Activated CD8-positive, alpha-beta T cell treated with anti-CD3 and anti-CD28 coated beads, Interleukin-2, amount 10 ng/mL, durations not matched to agents 7 days and 5 days (primary cell): ENCODE data around the gene NRF1. TPM values are rescaled to one million over a fixed set of nuclear protein-coding genes. Genes with fewer than 3 reads are reported as not detected.

Source experiments
- ATAC-seq: fragments of 150-1000 bp; cut with Tn5 transposase; one replicate; pipeline ENCODE4 v1.10.0; 2021; ENCODE audit warnings: moderate library complexity
- CTCF ChIA-PET: fragments of 350-600 bp; sonication (Branson Sonifier 250); formaldehyde crosslinking; loops from one replicate; lab custom pipeline; 2021; ENCODE audit warnings: antibody characterized with exemption; lab: Charles Lee
- POLR2A ChIA-PET: fragments of 350-600 bp; sonication (Branson Sonifier 250); formaldehyde crosslinking; loops from one replicate; lab custom pipeline; 2021; ENCODE audit warnings: antibody characterized with exemption; lab: Charles Lee
- DNase-seq: peaks from one replicate; pipeline ENCODE4 v3.0.0-alpha.2; 2020
- H3K27ac Mint-ChIP-seq: one replicate; pipeline ENCODE4 v1.8.0; 2021; ENCODE audit warnings: mild to moderate bottlenecking, mixed read lengths
- H3K27me3 Mint-ChIP-seq: one replicate; pipeline ENCODE4 v1.8.0; 2021; ENCODE audit warnings: low read depth, mixed read lengths
- H3K36me3 Mint-ChIP-seq: one replicate; pipeline ENCODE4 v1.8.0; 2021; ENCODE audit warnings: low read depth, mixed read lengths
- H3K4me1 Mint-ChIP-seq: one replicate; pipeline ENCODE4 v1.8.0; 2021; ENCODE audit warnings: low read depth, mixed read lengths
- H3K4me3 Mint-ChIP-seq: one replicate; pipeline ENCODE4 v1.8.0; 2021; ENCODE audit warnings: mild to moderate bottlenecking, mixed read lengths
- H3K9me3 Mint-ChIP-seq: one replicate; pipeline ENCODE4 v1.8.0; 2022; ENCODE audit warnings: mixed read lengths; ENCODE audit not compliant: insufficient read depth
- total RNA-seq, 2 experiments: library from RNA; stranded (reverse); gene quantifications; one replicate each; pipeline ENCODE4 v1.2.3, GENCODE V29; 2021

NRF1 gene
- total RNA-seq, 2 experiments from 2014 or later, result 28.1 to 30.0 TPM

DNA sequence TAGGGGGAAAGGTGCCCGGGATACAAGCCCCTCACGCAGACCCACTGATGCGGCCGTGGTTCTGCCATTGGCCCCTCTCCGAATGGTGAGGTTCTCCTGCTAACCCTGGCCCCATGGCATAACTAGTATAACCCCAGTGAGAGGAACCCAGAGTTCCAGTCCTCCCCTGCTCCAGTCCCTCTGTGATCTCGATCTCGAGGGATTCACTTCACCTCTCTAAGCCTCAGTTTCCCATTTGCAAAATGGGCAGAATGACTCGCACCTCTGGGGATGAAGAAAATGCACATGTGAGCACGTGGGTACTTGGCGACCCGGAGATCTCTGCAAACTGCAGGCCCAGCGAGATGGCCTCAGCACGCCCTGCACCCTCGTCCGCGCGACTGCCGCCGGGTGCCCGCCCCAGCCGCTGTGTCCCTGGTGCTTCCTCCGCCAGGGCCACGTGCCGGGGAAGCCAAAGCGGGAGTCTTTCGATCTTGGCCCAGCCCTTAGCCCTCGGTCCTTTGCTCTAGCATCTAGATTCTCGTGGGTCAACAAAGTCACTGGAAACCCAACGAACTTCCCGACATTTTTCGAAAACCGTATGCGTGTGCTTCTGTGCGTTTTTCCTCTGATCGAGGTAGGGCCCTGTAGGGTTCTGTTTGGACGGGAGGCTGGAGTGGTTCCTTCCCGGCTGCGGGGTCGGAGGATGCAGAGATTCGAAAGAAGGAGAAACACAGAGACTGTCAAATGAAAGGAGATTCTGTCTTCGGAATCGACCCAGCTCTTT is 171.5 kb downstream of the NRF1 start:
- Mint-ChIP-seq H3K4me1 (peaks cover 44% of the 10 kb centered on the region), H3K4me3 (peak overlapping the region; percentile 6), H3K27me3 (peaks cover 73% of the 10 kb centered on the region), H3K27ac (no peak overlapping the region), H3K36me3 (no peaks in the 10 kb centered on the region), H3K9me3 (no peaks in the 10 kb centered on the region)
- ChIA-PET CTCF (no interaction called here), POLR2A (no interaction called here)
- DNase-seq, result no peak
- no peak for ATAC-seq

DNA sequence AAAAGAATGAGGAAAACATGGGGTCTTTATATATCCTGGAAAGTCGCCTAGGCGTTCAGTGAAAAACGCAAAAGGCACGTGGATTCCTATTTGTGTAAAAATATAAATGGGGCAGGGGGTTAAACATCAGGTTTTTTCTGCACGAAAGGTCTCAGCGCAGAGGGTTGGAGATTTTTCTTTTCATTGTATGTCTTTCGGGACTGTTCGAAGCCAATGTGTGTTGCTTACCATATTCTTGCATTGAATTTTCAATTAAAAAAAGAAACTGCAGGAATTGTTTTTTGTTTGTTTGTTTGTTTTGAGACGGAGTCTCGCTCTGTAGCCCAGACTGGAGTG is 172.0 kb downstream of the NRF1 start:
- no peak overlapping the region for H3K4me3 Mint-ChIP-seq
- ChIA-PET CTCF (no interaction called here), POLR2A (no interaction called here)
- H3K27ac Mint-ChIP-seq, result no peak overlapping the region
- no peaks in the 10 kb centered on the region for H3K9me3 Mint-ChIP-seq
- peaks cover 67% of the 10 kb centered on the region for H3K27me3 Mint-ChIP-seq
- ATAC-seq, result no peak
- H3K36me3 Mint-ChIP-seq, result no peaks in the 10 kb centered on the region
- no peak for DNase-seq
- peaks cover 44% of the 10 kb centered on the region for H3K4me1 Mint-ChIP-seq

DNA sequence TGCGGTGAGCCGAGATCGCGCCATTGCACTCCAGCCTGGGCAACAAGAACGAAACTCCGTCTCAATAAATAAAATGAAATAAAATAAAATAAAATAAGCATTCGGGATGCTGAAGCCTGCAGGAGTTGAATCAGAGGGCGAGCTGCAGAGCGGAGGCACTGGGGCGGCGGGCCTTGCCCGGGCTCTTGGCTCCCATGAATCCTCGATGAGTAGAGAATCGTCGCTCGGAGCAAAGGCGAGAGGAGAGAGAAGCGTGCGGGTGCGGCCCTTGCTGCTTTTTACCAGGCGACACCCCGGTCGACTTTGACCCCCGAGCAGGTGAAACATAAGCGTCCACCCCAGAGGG is 172.9 kb downstream of the NRF1 start:
- no peaks in the 10 kb centered on the region for H3K36me3 Mint-ChIP-seq
- no peaks in the 10 kb centered on the region for H3K9me3 Mint-ChIP-seq
- peaks cover 40% of the 10 kb centered on the region for H3K4me1 Mint-ChIP-seq
- ChIA-PET POLR2A (no interaction called here), CTCF (no interaction called here)
- H3K27ac Mint-ChIP-seq, result no peak overlapping the region
- DNase-seq, result no peak
- no peak overlapping the region for H3K4me3 Mint-ChIP-seq
- ATAC-seq, result no peak
- peaks cover 64% of the 10 kb centered on the region for H3K27me3 Mint-ChIP-seq

DNA sequence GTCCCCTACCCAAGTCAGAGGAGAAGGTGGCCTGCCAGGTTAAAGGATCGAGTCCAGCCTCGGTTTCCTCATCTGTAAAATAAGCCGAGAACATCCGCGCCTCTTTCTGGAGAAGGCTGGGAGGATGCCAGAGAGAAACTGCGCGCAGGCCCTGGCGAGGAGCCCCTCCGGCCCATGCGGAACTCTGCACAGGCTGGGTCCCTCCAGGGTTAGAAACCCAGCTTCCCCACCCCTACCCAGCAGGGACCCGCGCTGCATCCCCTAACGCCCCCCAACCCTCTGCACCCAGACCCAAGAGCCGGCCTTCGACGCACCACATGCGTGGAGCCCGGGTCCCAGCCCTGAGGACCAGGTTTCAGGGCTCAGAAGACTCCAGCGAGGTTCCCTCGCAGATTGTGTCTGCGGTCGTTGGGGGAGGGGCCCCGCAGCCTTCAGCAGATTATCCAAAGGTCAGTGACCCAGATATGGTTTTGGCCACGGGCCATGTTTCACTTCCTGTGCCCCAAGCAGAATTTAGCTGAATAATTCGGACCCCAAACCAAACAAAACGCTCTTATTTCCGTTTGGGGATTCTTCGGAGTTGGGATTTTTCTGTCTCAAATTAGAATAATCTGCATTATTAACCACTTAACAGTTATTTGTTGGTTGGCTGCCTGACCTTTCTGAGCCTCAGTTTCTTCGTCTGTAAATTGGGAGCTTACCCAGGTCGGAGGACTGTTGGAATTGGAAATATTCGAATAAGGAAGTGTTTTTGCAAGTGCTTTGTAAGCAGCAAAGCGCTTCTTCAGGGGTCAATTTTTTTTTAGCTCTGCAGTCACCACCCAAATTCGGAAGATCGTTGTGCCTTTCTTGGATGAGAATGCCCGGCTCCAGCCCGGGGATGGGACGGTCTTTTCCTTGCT is 173.5 kb downstream of the NRF1 start:
- H3K4me3 Mint-ChIP-seq, result no peak overlapping the region
- ChIA-PET CTCF (interaction anchor here (2.0 kb wide), 1 partner anchor 40 kb away, joined by 4 read pairs; no protein-coding TSS in a partner anchor), POLR2A (interaction anchor here (0.6 kb wide), 1 partner anchor 161 kb away, joined by 3 read pairs; no protein-coding TSS in a partner anchor)
- H3K9me3 Mint-ChIP-seq, result no peaks in the 10 kb centered on the region
- no peaks in the 10 kb centered on the region for H3K36me3 Mint-ChIP-seq
- DNase-seq, result no peak
- peaks cover 40% of the 10 kb centered on the region for H3K4me1 Mint-ChIP-seq
- ATAC-seq, result no peak
- H3K27me3 Mint-ChIP-seq, result peaks cover 66% of the 10 kb centered on the region
- H3K27ac Mint-ChIP-seq, result no peak overlapping the region

DNA sequence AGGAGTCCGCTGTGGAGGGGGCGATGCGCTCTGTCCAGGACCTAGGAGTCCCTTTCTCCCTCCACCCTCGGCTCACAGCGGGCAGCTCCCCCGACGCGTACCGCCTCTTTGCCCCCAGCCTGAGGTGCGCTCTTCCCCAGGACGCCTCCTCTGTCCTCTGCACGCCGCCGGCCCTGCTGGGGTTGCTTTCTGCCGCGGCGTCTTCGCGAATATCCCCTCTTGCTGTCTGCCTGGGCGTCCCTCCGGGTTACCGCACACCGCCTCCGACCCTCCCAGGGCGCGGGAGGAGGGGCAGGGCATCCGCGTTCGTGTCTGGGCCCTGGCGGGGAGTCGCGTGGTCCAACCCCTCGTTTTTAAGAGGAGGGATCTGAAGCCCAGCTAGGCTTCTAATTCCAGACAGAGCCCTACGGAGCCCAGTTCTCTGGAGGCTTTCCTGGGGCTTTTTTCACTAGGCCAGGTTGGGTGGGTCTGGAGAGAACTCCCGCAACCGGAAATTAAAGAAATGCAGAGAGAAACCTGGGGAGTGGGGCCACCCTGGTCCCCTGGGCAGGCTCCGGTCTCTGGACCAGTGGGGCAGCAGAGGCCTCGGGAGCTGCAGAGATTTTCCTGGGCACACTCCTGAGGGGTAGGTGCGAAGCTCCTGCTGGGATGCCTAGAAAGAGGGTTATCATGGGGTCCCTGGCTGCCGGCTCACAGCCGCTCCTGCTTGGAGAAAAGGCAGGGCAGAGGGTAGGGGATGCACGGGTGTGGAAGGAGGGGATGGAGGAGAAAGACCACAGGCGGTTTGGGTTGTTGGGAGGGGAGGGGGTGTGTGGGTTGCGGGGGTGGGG is 174.4 kb downstream of the NRF1 start:
- POLR2A ChIA-PET, result no interaction called here
- no peak for DNase-seq
- no peaks in the 10 kb centered on the region for H3K36me3 Mint-ChIP-seq
- H3K27me3 Mint-ChIP-seq, result peaks cover 66% of the 10 kb centered on the region
- CTCF ChIA-PET, result interaction anchor here (2.0 kb wide), 1 partner anchor 39 kb away, joined by 4 read pairs; no protein-coding TSS in a partner anchor
- no peaks in the 10 kb centered on the region for H3K9me3 Mint-ChIP-seq
- no peak overlapping the region for H3K27ac Mint-ChIP-seq
- no peak for ATAC-seq
- peaks cover 39% of the 10 kb centered on the region for H3K4me1 Mint-ChIP-seq
- no peak overlapping the region for H3K4me3 Mint-ChIP-seq

DNA sequence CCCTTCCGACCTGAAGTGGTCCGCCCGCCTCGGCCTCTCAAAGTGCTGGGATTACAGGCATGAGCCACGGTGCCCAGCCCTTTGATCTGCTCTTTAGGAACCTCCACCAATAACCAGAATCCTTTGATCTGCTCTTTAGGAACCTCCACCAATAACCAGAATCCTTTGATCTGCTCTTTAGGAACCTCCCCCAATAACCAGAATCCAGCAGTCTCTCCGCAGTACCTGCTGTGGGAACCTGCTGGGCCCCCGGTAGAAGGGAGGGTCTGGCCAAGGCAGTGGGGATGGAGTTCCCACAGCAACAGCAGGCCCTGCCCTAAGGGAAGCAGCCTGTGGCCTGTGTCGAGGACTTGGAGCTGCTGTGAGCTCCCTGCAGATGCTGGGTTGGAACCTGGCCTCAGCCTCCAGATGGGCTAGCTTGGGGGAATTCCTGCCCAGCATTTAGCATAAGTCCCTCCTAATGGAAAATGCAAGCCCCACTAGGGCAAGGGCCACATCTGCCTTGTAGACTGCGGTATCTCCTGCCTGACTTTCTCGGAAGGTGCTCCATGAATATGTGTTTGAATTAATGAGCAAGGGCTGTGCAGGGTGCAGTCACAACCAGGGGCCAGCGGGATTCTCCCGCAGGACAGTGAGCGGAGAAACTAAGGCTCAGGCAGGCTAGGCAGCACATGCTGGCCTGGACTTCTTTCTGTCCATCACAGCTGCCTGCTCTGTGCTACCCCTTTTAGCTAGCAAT is 175.5 kb downstream of the NRF1 start:
- ChIA-PET CTCF (no interaction called here), POLR2A (no interaction called here)
- peaks cover 31% of the 10 kb centered on the region for H3K4me1 Mint-ChIP-seq
- H3K9me3 Mint-ChIP-seq, result no peaks in the 10 kb centered on the region
- ATAC-seq, result no peak
- H3K36me3 Mint-ChIP-seq, result no peaks in the 10 kb centered on the region
- no peak overlapping the region for H3K27ac Mint-ChIP-seq
- no peak for DNase-seq
- H3K4me3 Mint-ChIP-seq, result no peak overlapping the region
- H3K27me3 Mint-ChIP-seq, result peaks cover 65% of the 10 kb centered on the region

DNA sequence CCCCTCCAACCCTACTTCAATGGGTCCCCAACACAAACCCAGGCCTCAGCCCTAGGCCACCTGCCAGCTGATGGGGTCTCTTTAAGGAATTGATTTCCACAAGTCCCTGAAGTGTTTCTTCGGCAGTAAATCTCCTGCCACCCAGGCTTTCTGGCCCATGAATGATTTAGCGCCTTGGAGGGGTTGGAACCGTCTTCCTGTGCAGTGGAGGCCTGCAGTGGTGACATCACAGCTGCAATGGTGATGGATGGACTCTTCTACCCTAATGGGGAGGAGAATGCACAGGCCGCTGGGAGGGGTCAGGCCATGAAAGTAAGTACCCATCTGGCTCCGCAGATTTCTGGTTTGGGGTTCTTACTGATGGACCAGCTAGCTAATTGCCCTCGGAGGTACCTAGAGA is 177.5 kb downstream of the NRF1 start:
- DNase-seq (no peak), ATAC-seq (no peak)
- Mint-ChIP-seq H3K4me1 (peaks cover 18% of the 10 kb centered on the region), H3K9me3 (no peaks in the 10 kb centered on the region), H3K36me3 (no peaks in the 10 kb centered on the region), H3K27ac (no peak overlapping the region), H3K27me3 (peaks cover 47% of the 10 kb centered on the region), H3K4me3 (no peak overlapping the region)
- POLR2A ChIA-PET, result no interaction called here
- CTCF ChIA-PET, result no interaction called here

DNA sequence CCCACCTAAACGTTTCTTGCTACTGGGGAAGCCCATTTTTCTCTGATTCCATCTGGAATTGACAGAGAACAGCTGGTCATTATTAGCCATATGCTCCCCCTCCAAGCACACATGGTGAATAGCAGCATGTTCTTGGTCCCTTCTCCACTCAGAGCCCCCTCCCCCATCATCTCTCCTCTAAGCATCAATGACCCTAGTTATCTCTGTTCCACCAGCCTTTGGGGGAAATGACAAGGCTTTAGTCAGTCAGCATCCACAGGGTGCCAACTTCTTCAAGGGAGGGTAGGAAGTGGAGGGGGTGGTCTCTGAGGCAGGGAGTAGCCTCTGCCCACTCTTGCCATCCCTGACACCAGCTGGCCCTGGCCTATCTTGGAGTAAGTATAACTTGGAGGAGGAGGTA is 178.1 kb downstream of the NRF1 start:
- no peak for DNase-seq
- Mint-ChIP-seq H3K27me3 (peaks cover 44% of the 10 kb centered on the region), H3K9me3 (no peaks in the 10 kb centered on the region), H3K4me3 (no peak overlapping the region), H3K27ac (no peak overlapping the region), H3K36me3 (no peaks in the 10 kb centered on the region), H3K4me1 (peaks cover 15% of the 10 kb centered on the region)
- ChIA-PET CTCF (no interaction called here), POLR2A (no interaction called here)
- ATAC-seq, result no peak

DNA sequence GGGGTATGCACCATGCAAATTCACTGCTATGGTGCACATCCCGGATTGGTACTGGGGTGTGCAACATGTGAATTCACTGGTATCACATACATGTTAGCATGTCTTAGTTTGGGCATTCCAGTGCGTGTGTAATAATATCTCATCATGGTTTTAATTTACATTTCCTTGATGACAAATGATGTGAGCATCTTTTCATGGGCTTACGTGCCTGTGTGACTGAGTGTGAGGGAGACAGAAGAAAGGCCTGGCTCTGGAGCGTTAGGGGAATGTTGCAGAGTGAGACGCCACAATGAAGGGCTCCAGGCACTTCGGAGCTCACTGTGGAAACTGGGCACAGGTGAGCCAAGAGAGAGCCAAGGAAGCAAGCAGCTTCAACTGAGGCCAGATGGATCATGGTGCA is 178.6 kb downstream of the NRF1 start:
- Mint-ChIP-seq H3K4me3 (no peak overlapping the region), H3K9me3 (no peaks in the 10 kb centered on the region), H3K27ac (no peak overlapping the region), H3K36me3 (no peaks in the 10 kb centered on the region), H3K4me1 (peaks cover 10% of the 10 kb centered on the region), H3K27me3 (peaks cover 39% of the 10 kb centered on the region)
- CTCF ChIA-PET, result interaction anchor here (1.8 kb wide), 1 partner anchor 35 kb away, joined by 6 read pairs; no protein-coding TSS in a partner anchor
- ATAC-seq (no peak), DNase-seq (no peak)
- POLR2A ChIA-PET, result no interaction called here

DNA sequence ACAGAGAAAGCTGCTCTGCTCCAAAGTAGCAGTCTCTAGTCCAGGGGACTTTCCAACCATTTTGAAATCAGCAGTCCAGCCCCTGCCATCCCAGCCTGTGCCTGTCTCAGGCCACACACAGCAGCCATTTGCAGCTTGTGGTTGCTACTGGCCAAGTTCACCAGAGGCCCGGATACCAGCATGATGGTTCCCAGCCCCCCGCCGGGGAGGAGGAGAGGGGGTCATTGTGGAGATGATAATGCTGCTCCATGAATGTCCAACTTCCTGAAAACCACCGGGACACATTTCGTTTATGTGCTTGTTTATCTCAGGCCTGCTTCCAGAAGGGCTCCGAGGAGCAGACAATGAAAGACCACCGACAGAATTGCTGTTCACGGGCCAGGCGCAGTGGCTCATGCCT is 181.2 kb downstream of the NRF1 start:
- Mint-ChIP-seq H3K4me1 (no peaks in the 10 kb centered on the region), H3K4me3 (no peak overlapping the region), H3K36me3 (no peaks in the 10 kb centered on the region), H3K9me3 (no peaks in the 10 kb centered on the region), H3K27me3 (peaks cover 14% of the 10 kb centered on the region), H3K27ac (no peak overlapping the region)
- ATAC-seq (no peak), DNase-seq (no peak)
- CTCF ChIA-PET, result no interaction called here
- POLR2A ChIA-PET, result no interaction called here
